HEK293 (cell line): ENCODE data around the gene CCDC9.

Experiments used
- CTCF ChIA-PET: fragments of 350-600 bp; formaldehyde crosslinking; extraction: SDS; loops from one replicate; lab custom pipeline; 2021; ENCODE audit warnings: antibody characterized with exemption; lab: Yijun Ruan, JAX
- POLR2A ChIA-PET: fragments of 300-600 bp; formaldehyde crosslinking; extraction: SDS; loops from one replicate; lab custom pipeline; 2020; ENCODE audit warnings: antibody characterized with exemption, inconsistent platforms; lab: Yijun Ruan, JAX
- H3K27ac ChIP-seq: fragments of 200-500 bp; sonication (Bioruptor generic); 2 replicates; pipeline ENCODE4 v1.5.1; 2014; ENCODE audit warnings: low read depth, low read length, control low read depth, inconsistent platforms; ENCODE audit errors: extremely low read depth
- H3K36me3 ChIP-seq, 2 experiments: fragments of 200-500 bp in 1 of 2; sonication (Bioruptor generic) in 1 of 2; 1 replicate in 1 of 2; 2 replicates in 1 of 2; pipeline ENCODE4 v1.5.1; 2014 to 2017; ENCODE audit warnings: inconsistent platforms in 2 of 2, low read length in 2 of 2; ENCODE audit not compliant: control insufficient read depth in 2 of 2, insufficient read depth in 1 of 2
- H3K4me1 ChIP-seq: fragments of 200-500 bp; sonication (Bioruptor generic); 2 replicates; pipeline ENCODE4 v1.5.1; 2014; ENCODE audit warnings: mild to moderate bottlenecking, low read length, inconsistent platforms; ENCODE audit not compliant: control insufficient read depth, insufficient read depth
- H3K4me3 ChIP-seq: 2 replicates; pipeline ENCODE4 v1.5.1; 2011; ENCODE audit warnings: low read depth, mild to moderate bottlenecking, control low read depth, low read length, moderate library complexity
- H3K9me3 ChIP-seq: fragments of 200-500 bp; sonication (Bioruptor generic); 2 replicates; pipeline ENCODE4 v1.5.1; 2014; ENCODE audit warnings: low read depth, low read length, inconsistent platforms; ENCODE audit not compliant: control insufficient read depth, insufficient read depth
- GFI1B ChIP-seq: fragments of 450-650 bp; formaldehyde crosslinking; IDR thresholded peaks from 2 replicates; pipeline ENCODE4 v1.5.1; 2016; ENCODE audit warnings: missing biosample characterization, missing genetic modification characterization
- KLF1 ChIP-seq: fragments of 450-650 bp; formaldehyde crosslinking; IDR thresholded peaks from 2 replicates; pipeline ENCODE4 v1.5.1; 2016; ENCODE audit warnings: missing biosample characterization, missing genetic modification characterization
- KLF10 ChIP-seq: fragments of 450-650 bp; IDR thresholded peaks from 2 replicates; pipeline ENCODE4 v1.5.1; 2018; ENCODE audit warnings: missing biosample characterization, mild to moderate bottlenecking, missing genetic modification characterization
- KLF16 ChIP-seq: fragments of 450-650 bp; formaldehyde crosslinking; IDR thresholded peaks from 2 replicates; pipeline ENCODE4 v1.5.1; 2017; ENCODE audit warnings: missing biosample characterization, missing genetic modification characterization
- KLF17 ChIP-seq: fragments of 450-650 bp; formaldehyde crosslinking; IDR thresholded peaks from 2 replicates; pipeline ENCODE4 v1.5.1; 2016; ENCODE audit warnings: missing biosample characterization, missing genetic modification characterization
- PRDM1 ChIP-seq: fragments of 450-650 bp; formaldehyde crosslinking; IDR thresholded peaks from 2 replicates; pipeline ENCODE4; 2016; ENCODE audit warnings: missing biosample characterization, missing genetic modification characterization
- SCRT1 ChIP-seq: fragments of 450-650 bp; formaldehyde crosslinking; IDR thresholded peaks from 2 replicates; pipeline ENCODE4 v1.5.1; 2016; ENCODE audit warnings: missing biosample characterization, missing genetic modification characterization, borderline replicate concordance
- SP2 ChIP-seq: fragments of 450-650 bp; formaldehyde crosslinking; IDR thresholded peaks from 2 replicates; pipeline ENCODE4 v1.5.1; 2016; ENCODE audit warnings: missing biosample characterization, missing genetic modification characterization
- SP3 ChIP-seq: fragments of 450-650 bp; formaldehyde crosslinking; IDR thresholded peaks from 2 replicates; pipeline ENCODE4 v1.5.1; 2016; ENCODE audit warnings: missing biosample characterization, missing genetic modification characterization
- TRIM28 ChIP-seq: IDR thresholded peaks from 2 replicates; pipeline ENCODE4 v1.6.1; 2011; ENCODE audit warnings: low read length, control low read depth, borderline replicate concordance
- ZBTB10 ChIP-seq: fragments of 450-650 bp; formaldehyde crosslinking; IDR thresholded peaks from 2 replicates; pipeline ENCODE4 v1.5.1; 2016; ENCODE audit warnings: missing biosample characterization, missing genetic modification characterization
- ZBTB17 ChIP-seq: fragments of 450-650 bp; formaldehyde crosslinking; IDR thresholded peaks from 2 replicates; pipeline ENCODE4 v1.5.1; 2016; ENCODE audit warnings: missing biosample characterization, missing genetic modification characterization
- ZBTB21 ChIP-seq: fragments of 450-650 bp; formaldehyde crosslinking; IDR thresholded peaks from 2 replicates; pipeline ENCODE4 v1.5.1; 2017; ENCODE audit warnings: missing biosample characterization, missing genetic modification characterization
- ZBTB8A ChIP-seq: fragments of 450-650 bp; formaldehyde crosslinking; IDR thresholded peaks from 2 replicates; pipeline ENCODE4 v1.5.1; 2016; ENCODE audit warnings: missing biosample characterization, missing genetic modification characterization
- ZFP69B ChIP-seq: fragments of 450-650 bp; formaldehyde crosslinking; IDR thresholded peaks from 2 replicates; pipeline ENCODE4 v1.5.1; 2016; ENCODE audit warnings: missing biosample characterization, missing genetic modification characterization
- ZNF10 ChIP-seq: fragments of 450-650 bp; formaldehyde crosslinking; IDR thresholded peaks from 2 replicates; pipeline ENCODE4 v1.5.1; 2017; ENCODE audit warnings: missing biosample characterization, missing genetic modification characterization
- ZNF121 ChIP-seq: fragments of 450-650 bp; formaldehyde crosslinking; IDR thresholded peaks from 2 replicates; pipeline ENCODE4 v1.5.1; 2016; ENCODE audit warnings: missing biosample characterization, missing genetic modification characterization
- ZNF175 ChIP-seq: fragments of 450-650 bp; formaldehyde crosslinking; IDR thresholded peaks from 2 replicates; pipeline ENCODE4 v1.5.1; 2016; ENCODE audit warnings: missing biosample characterization, missing genetic modification characterization
- ZNF335 ChIP-seq: fragments of 450-650 bp; formaldehyde crosslinking; conservative IDR thresholded peaks from 2 replicates; pipeline ENCODE4 v1.5.1; 2016; ENCODE audit warnings: missing biosample characterization, missing genetic modification characterization
- ZNF362 ChIP-seq: fragments of 450-650 bp; formaldehyde crosslinking; IDR thresholded peaks from 2 replicates; pipeline ENCODE4 v1.5.1; 2016; ENCODE audit warnings: missing biosample characterization, missing genetic modification characterization
- ZNF366 ChIP-seq: fragments of 450-650 bp; formaldehyde crosslinking; conservative IDR thresholded peaks from 2 replicates; pipeline ENCODE4 v1.5.1; 2016; ENCODE audit warnings: missing biosample characterization, missing genetic modification characterization
- ZNF404 ChIP-seq: fragments of 450-650 bp; formaldehyde crosslinking; IDR thresholded peaks from 2 replicates; pipeline ENCODE4 v1.5.1; 2017; ENCODE audit warnings: missing biosample characterization, missing genetic modification characterization
- ZNF521 ChIP-seq: fragments of 450-650 bp; formaldehyde crosslinking; IDR thresholded peaks from 2 replicates; pipeline ENCODE4 v1.5.1; 2017; ENCODE audit warnings: missing biosample characterization, mild to moderate bottlenecking, missing genetic modification characterization
- ZNF571 ChIP-seq: fragments of 450-650 bp; formaldehyde crosslinking; IDR thresholded peaks from 2 replicates; pipeline ENCODE4 v1.5.0; 2017; ENCODE audit warnings: missing biosample characterization, missing genetic modification characterization
- ZNF629 ChIP-seq: fragments of 450-650 bp; formaldehyde crosslinking; IDR thresholded peaks from 2 replicates; pipeline ENCODE4 v1.5.1; 2017; ENCODE audit warnings: missing biosample characterization, missing genetic modification characterization
- ZNF830 ChIP-seq: fragments of 450-650 bp; IDR thresholded peaks from 2 replicates; pipeline ENCODE4 v1.5.0; 2018; ENCODE audit warnings: missing biosample characterization, missing genetic modification characterization, low read depth, mild to moderate bottlenecking, moderate library complexity
- TF ChIP-seq, protein P1 (sequence below): fragments of 450-650 bp; formaldehyde crosslinking; conservative IDR thresholded peaks from 2 replicates; pipeline ENCODE4 v1.5.1; 2016; ENCODE audit warnings: low read depth, missing biosample characterization, missing genetic modification characterization
- TF ChIP-seq, protein P2 (sequence below): fragments of 450-650 bp; formaldehyde crosslinking; IDR thresholded peaks from 2 replicates; pipeline ENCODE4 v1.5.1; 2017; ENCODE audit warnings: missing biosample characterization, missing genetic modification characterization

The CCDC9 gene

GRCh38 chr19:47232422-47233211 is 23.7 kb upstream of the CCDC9 start:
- H3K27ac ChIP-seq = peak overlapping the region; percentile 43; the same call in 1 of the 2 replicates
- CTCF ChIA-PET = interaction anchor here (0.6 to 2.4 kb wide), 6 partner anchors 12 to 116 kb away, joined by 3 to 34 read pairs (median 11); no protein-coding TSS in a partner anchor
- POLR2A ChIA-PET = interaction anchor here (0.5 to 1.2 kb wide), 5 partner anchors 10 to 516 kb away, joined by 3 to 5 read pairs (median 3); partner anchors contain the start of gene PRKD2
- H3K9me3 ChIP-seq = no peaks in the 10 kb centered on the region
- peaks cover 14% of the 10 kb centered on the region for H3K4me1 ChIP-seq
- H3K36me3 ChIP-seq = no peaks in the 10 kb centered on the region
- peak overlapping the region; percentile 1 for H3K4me3 ChIP-seq
- TF ChIP-seq, protein P1, sequence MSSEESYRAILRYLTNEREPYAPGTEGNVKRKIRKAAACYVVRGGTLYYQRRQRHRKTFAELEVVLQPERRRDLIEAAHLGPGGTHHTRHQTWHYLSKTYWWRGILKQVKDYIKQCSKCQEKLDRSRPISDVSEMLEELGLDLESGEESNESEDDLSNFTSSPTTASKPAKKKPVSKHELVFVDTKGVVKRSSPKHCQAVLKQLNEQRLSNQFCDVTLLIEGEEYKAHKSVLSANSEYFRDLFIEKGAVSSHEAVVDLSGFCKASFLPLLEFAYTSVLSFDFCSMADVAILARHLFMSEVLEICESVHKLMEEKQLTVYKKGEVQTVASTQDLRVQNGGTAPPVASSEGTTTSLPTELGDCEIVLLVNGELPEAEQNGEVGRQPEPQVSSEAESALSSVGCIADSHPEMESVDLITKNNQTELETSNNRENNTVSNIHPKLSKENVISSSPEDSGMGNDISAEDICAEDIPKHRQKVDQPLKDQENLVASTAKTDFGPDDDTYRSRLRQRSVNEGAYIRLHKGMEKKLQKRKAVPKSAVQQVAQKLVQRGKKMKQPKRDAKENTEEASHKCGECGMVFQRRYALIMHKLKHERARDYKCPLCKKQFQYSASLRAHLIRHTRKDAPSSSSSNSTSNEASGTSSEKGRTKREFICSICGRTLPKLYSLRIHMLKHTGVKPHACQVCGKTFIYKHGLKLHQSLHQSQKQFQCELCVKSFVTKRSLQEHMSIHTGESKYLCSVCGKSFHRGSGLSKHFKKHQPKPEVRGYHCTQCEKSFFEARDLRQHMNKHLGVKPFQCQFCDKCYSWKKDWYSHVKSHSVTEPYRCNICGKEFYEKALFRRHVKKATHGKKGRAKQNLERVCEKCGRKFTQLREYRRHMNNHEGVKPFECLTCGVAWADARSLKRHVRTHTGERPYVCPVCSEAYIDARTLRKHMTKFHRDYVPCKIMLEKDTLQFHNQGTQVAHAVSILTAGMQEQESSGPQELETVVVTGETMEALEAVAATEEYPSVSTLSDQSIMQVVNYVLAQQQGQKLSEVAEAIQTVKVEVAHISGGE = 0 out of 2 replicates have a peak, but pooled peaks have one; percentile 28
- no peak for TF ChIP-seq ZNF521 (tag by site-specific recombination)
- peak; percentile 35; the same call in 1 of the 2 replicates for TF ChIP-seq SP3 (tag by site-specific recombination)
- no peak for TF ChIP-seq TRIM28
- TF ChIP-seq ZNF121 (tag by site-specific recombination) = no peak
- peak; percentile 34 for TF ChIP-seq SP2 (tag by site-specific recombination)
- TF ChIP-seq ZNF10 (tag by site-specific recombination) = no peak
- TF ChIP-seq KLF16 (tag by site-specific recombination) = peak; percentile 54; the same call in 1 of the 2 replicates
- TF ChIP-seq ZBTB21 (tag by site-specific recombination) = peak; percentile 87
- peak; percentile 87 for TF ChIP-seq ZNF366 (tag by site-specific recombination)
- TF ChIP-seq ZNF629 (tag by site-specific recombination) = peak; percentile 91
- no peak for TF ChIP-seq ZNF830
- no peak for TF ChIP-seq ZBTB8A
- TF ChIP-seq PRDM1 (tag by site-specific recombination) = peak; percentile 99
- no peak for TF ChIP-seq GFI1B (tag by site-specific recombination)
- TF ChIP-seq, protein P2, sequence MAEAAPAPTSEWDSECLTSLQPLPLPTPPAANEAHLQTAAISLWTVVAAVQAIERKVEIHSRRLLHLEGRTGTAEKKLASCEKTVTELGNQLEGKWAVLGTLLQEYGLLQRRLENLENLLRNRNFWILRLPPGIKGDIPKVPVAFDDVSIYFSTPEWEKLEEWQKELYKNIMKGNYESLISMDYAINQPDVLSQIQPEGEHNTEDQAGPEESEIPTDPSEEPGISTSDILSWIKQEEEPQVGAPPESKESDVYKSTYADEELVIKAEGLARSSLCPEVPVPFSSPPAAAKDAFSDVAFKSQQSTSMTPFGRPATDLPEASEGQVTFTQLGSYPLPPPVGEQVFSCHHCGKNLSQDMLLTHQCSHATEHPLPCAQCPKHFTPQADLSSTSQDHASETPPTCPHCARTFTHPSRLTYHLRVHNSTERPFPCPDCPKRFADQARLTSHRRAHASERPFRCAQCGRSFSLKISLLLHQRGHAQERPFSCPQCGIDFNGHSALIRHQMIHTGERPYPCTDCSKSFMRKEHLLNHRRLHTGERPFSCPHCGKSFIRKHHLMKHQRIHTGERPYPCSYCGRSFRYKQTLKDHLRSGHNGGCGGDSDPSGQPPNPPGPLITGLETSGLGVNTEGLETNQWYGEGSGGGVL (tag by site-specific recombination) = peak; percentile 98
- TF ChIP-seq KLF17 = no peak
- no peak for TF ChIP-seq KLF10 (tag by site-specific recombination)
- TF ChIP-seq ZNF175 (tag by site-specific recombination) = no peak
- TF ChIP-seq ZBTB10 (tag by site-specific recombination) = peak; percentile 51; the same call in 1 of the 2 replicates
- TF ChIP-seq ZNF335 (tag by site-specific recombination) = peak; percentile 5; the same call in 1 of the 2 replicates
- TF ChIP-seq ZBTB17 = peak; percentile 84
- TF ChIP-seq ZNF571 = no peak
- no peak for TF ChIP-seq SCRT1
- TF ChIP-seq ZNF404 (tag by site-specific recombination) = no peak
- TF ChIP-seq KLF1 (tag by site-specific recombination) = no peak
- peak; percentile 90 for TF ChIP-seq ZNF362 (tag by site-specific recombination)
- TF ChIP-seq ZFP69B (tag by site-specific recombination) = peak; percentile 53; the same call in 1 of the 2 replicates
